Measurements from ENCODE around the gene RAPGEF4. TPM values are rescaled to one million over a fixed set of nuclear protein-coding genes. Genes with fewer than 3 reads are reported as not detected.
"Not testable (repeated sequence)": the region's sequence is repeated elsewhere in the genome, so short reads cannot be mapped to it uniquely, and the experiment has no call there.

The RAPGEF4 gene
- polyA plus RNA-seq, 1 experiment = 0.60 TPM

DNA sequence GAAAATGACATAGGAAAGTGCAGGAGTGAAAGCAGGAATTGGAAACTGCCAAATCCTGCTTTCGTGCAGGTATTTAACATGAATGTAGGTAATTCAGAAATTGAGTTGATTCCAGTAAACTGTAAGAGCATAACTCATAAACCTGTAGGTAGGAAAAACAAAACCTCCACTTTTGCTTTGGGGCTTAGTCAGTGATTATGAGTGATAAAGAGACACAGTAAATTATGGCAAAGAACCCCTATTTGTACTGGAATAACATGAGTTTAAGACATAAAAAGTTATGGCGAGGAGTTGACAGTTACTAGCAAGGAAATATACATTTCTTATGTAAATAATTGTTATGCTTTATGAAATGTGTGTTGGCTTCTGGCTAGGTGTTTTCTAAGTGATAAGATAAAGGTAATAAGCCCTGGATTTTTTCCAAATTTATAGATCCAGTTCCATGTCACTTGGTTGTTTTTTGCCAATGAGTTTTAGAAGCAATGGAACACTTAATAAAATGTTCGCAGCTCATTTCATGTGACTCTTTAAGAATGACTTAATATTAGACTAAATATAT lies 357.3 kb downstream of the RAPGEF4 start:
- ChIA-PET CTCF (interaction anchor here (0.5 to 1.6 kb wide), 3 partner anchors 22 to 1648 kb away, joined by 3 to 5 read pairs (median 4); no protein-coding TSS in a partner anchor), POLR2A (no interaction called here)
- Histone ChIP-seq H3K4me3 (ENCODE audit: low read depth, low read length) (no peak overlapping the region), H3K27me3 (ENCODE audit: control insufficient read depth, insufficient read depth, low read length) (no peaks in the 10 kb centered on the region), H3K36me3 (ENCODE audit: control insufficient read depth, insufficient read depth, low read length) (peaks cover 3% of the 10 kb centered on the region)
- TF ChIP-seq, protein P1, sequence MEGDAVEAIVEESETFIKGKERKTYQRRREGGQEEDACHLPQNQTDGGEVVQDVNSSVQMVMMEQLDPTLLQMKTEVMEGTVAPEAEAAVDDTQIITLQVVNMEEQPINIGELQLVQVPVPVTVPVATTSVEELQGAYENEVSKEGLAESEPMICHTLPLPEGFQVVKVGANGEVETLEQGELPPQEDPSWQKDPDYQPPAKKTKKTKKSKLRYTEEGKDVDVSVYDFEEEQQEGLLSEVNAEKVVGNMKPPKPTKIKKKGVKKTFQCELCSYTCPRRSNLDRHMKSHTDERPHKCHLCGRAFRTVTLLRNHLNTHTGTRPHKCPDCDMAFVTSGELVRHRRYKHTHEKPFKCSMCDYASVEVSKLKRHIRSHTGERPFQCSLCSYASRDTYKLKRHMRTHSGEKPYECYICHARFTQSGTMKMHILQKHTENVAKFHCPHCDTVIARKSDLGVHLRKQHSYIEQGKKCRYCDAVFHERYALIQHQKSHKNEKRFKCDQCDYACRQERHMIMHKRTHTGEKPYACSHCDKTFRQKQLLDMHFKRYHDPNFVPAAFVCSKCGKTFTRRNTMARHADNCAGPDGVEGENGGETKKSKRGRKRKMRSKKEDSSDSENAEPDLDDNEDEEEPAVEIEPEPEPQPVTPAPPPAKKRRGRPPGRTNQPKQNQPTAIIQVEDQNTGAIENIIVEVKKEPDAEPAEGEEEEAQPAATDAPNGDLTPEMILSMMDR (IDR thresholded peaks at IDR 0.05; ENCODE audit: insufficient read depth, low read depth, low read length) = no peak
- no peak for DNase-seq (ENCODE audit: low read depth)

DNA sequence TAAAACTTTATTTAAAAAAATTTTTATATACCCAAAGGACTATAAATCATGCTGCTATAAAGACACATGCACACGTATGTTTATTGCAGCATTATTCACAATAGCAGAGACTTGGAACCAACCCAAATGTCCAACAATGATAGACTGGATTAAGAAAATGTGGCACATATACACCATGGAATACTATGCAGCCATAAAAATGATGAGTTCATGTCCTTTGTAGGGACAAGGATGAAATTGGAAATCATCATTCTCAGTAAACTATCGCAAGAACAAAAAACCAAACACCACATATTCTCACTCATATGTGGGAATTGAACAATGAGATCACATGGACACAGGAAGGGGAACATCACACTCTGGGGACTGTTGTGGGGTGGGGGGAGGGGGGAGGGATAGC lies 358.0 kb downstream of the RAPGEF4 start:
- H3K4me3 ChIP-seq (ENCODE audit: low read depth, low read length); H3K36me3 ChIP-seq (ENCODE audit: control insufficient read depth, insufficient read depth, low read length); DNase-seq (ENCODE audit: low read depth); POLR2A ChIA-PET; H3K27me3 ChIP-seq (ENCODE audit: control insufficient read depth, insufficient read depth, low read length); CTCF ChIA-PET: not testable (repeated sequence)

DNA sequence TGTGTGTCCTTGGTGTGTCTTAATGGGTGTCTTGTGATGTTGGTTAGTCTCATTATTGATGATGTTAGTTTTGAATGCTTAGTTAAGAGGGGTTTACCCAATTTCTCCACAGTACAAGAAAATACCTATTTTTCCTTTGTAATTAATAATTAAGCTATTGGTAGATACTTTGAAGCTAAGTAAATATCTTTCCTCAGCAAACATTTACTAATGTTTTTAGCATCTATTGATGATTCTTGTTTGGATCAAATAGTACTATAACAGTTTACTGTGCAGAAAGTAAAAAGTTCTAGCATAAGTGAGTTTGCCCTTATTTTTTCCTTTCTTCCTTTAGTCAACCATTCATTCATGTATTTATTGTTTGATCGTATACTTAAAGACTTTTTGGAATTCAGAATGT lies 359.1 kb downstream of the RAPGEF4 start:
- H3K27me3 ChIP-seq (ENCODE audit: control insufficient read depth, insufficient read depth, low read length) = no peaks in the 10 kb centered on the region
- H3K36me3 ChIP-seq (ENCODE audit: control insufficient read depth, insufficient read depth, low read length) = peaks cover 3% of the 10 kb centered on the region
- DNase-seq (ENCODE audit: low read depth) = no peak
- ChIA-PET POLR2A (no interaction called here), CTCF (interaction anchor here (1.1 to 1.7 kb wide), 2 partner anchors 15 to 67 kb away, joined by 3 to 6 read pairs; no protein-coding TSS in a partner anchor)
- no peak overlapping the region for H3K4me3 ChIP-seq (ENCODE audit: low read depth, low read length)
- TF ChIP-seq, protein P1 (IDR thresholded peaks at IDR 0.05; ENCODE audit: insufficient read depth, low read depth, low read length) = no peak

DNA sequence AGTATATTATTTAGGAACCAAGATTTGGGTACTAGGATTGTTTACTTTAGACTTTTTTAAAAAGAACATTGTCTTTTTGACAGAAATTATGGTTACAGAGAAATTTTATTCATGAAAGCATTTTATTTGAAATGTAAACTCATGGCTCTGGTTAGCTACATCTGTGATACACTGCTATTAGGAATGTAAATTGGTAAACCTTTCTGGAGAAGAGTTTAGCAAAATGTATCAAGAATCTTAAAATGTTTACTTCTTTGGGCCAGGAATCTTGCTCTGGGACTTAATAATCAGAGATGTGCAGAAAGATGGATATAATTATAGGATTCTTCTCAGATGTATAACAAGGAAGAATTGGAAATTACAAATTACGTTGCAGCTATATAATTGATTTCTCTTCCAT lies 359.7 kb downstream of the RAPGEF4 start:
- no peak for DNase-seq (ENCODE audit: low read depth)
- ChIA-PET CTCF (interaction anchor here (1.1 to 1.7 kb wide), 2 partner anchors 16 to 67 kb away, joined by 3 to 6 read pairs; no protein-coding TSS in a partner anchor), POLR2A (no interaction called here)
- H3K27me3 ChIP-seq (ENCODE audit: control insufficient read depth, insufficient read depth, low read length) = no peaks in the 10 kb centered on the region
- TF ChIP-seq, protein P1 (IDR thresholded peaks at IDR 0.05; ENCODE audit: insufficient read depth, low read depth, low read length) = no peak
- H3K36me3 ChIP-seq (ENCODE audit: control insufficient read depth, insufficient read depth, low read length) = peaks cover 3% of the 10 kb centered on the region
- no peak overlapping the region for H3K4me3 ChIP-seq (ENCODE audit: low read depth, low read length)

DNA sequence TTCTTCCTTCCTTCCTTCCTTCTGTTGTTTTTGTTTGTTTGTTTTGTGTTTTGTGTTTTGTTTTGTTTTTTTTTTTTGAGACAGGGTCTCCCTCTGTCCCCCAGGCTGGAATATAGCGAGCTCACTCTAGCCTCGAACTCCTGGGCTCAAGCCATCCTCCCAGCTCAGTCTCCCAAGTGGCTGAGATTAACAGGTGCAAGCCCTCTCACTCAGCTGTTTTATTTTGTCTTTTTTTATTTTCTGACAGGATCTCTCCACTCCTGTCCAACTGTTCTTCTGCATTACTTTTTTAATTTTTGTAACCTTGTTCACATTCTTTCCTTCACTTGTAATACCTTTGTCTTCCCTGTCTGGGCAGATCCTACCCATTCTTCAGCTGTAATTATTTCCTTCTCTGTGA lies 363.6 kb downstream of the RAPGEF4 start:
- Histone ChIP-seq H3K36me3 (ENCODE audit: control insufficient read depth, insufficient read depth, low read length) (no peaks in the 10 kb centered on the region), H3K4me3 (ENCODE audit: low read depth, low read length) (no peak overlapping the region), H3K27me3 (ENCODE audit: control insufficient read depth, insufficient read depth, low read length) (no peaks in the 10 kb centered on the region)
- ChIA-PET POLR2A (no interaction called here), CTCF (interaction anchor here (0.6 kb wide), 1 partner anchor 29 kb away, joined by 3 read pairs; no protein-coding TSS in a partner anchor)
- no peak for DNase-seq (ENCODE audit: low read depth)
- TF ChIP-seq, protein P1 (IDR thresholded peaks at IDR 0.05; ENCODE audit: insufficient read depth, low read depth, low read length) = no peak

DNA sequence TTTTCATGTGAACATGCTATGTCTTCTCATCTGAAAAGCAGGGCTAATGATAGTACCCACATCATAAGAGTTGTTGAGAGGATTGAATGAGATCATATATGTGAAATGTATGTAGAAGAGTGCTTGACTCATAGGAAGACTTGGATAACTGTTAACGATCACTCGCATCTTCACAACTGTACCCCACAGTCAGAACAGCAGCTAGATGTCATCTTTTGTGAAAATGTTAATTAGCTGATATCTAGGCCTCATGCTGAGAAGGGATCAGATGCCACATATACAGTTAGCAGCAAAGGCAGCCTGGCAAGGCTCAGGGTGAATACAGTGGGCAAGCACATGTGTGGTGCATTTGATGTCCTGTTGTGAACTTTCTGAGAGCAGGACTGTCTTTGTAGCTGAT lies 364.2 kb downstream of the RAPGEF4 start:
- TF ChIP-seq, protein P1 (IDR thresholded peaks at IDR 0.05; ENCODE audit: insufficient read depth, low read depth, low read length) = no peak
- Histone ChIP-seq H3K36me3 (ENCODE audit: control insufficient read depth, insufficient read depth, low read length) (no peaks in the 10 kb centered on the region), H3K4me3 (ENCODE audit: low read depth, low read length) (no peak overlapping the region), H3K27me3 (ENCODE audit: control insufficient read depth, insufficient read depth, low read length) (no peaks in the 10 kb centered on the region)
- DNase-seq (ENCODE audit: low read depth) = no peak
- ChIA-PET POLR2A (no interaction called here), CTCF (no interaction called here)
